ENCODE results near the gene RAB36.

RAB36 gene

GRCh38 chr22:23153994-23154393 lies 8.7 kb downstream of the RAB36 start:
- no peak for TF ChIP-seq CTCF (IDR thresholded peaks at IDR 0.05; ENCODE audit: low read length, missing control alignments)
- no peak overlapping the region for H3K4me3 ChIP-seq (replicated peaks; ENCODE audit: low read depth, low read length)
- no peak for DNase-seq (ENCODE audit: low read depth)

- no peak for TF ChIP-seq CTCF (IDR thresholded peaks at IDR 0.05; ENCODE audit: low read length, missing control alignments)
- no peak for DNase-seq (ENCODE audit: low read depth)
- no peak overlapping the region for H3K4me3 ChIP-seq (replicated peaks; ENCODE audit: low read depth, low read length)
Measured at GRCh38 chr22:23154461-23154860, 9.2 kb downstream of the RAB36 start.

- no peak for TF ChIP-seq CTCF (IDR thresholded peaks at IDR 0.05; ENCODE audit: low read length, missing control alignments)
- no peak for DNase-seq (ENCODE audit: low read depth)
- H3K4me3 ChIP-seq (replicated peaks; ENCODE audit: low read depth, low read length) = no peak overlapping the region
Measured at GRCh38 chr22:23155143-23155542, 9.9 kb downstream of the RAB36 start.

- H3K4me3 ChIP-seq (replicated peaks; ENCODE audit: low read depth, low read length) = no peak overlapping the region
- TF ChIP-seq CTCF (IDR thresholded peaks at IDR 0.05; ENCODE audit: low read length, missing control alignments) = no peak
- DNase-seq (ENCODE audit: low read depth) = no peak
Measured at GRCh38 chr22:23155831-23156230, 10.6 kb downstream of the RAB36 start.

- DNase-seq (ENCODE audit: low read depth) = no peak
- no peak for TF ChIP-seq CTCF (IDR thresholded peaks at IDR 0.05; ENCODE audit: low read length, missing control alignments)
- H3K4me3 ChIP-seq (replicated peaks; ENCODE audit: low read depth, low read length) = no peak overlapping the region
Measured at GRCh38 chr22:23156286-23156685, 11.0 kb downstream of the RAB36 start.

- no peak overlapping the region for H3K4me3 ChIP-seq (replicated peaks; ENCODE audit: low read depth, low read length)
- TF ChIP-seq CTCF (IDR thresholded peaks at IDR 0.05; ENCODE audit: low read length, missing control alignments) = no peak
- no peak for DNase-seq (ENCODE audit: low read depth)
Measured at GRCh38 chr22:23157560-23158515, 12.6 kb downstream of the RAB36 start.

All from fibroblast of pulmonary artery (primary cell).